Measurements from ENCODE around the gene NAA50.

The NAA50 gene

GRCh38 chr3:113741620-113742019, 4.4 kb downstream of the NAA50 start:
- DNase-seq, result no peak

- DNase-seq, result no peak
These were observed 5.0 kb downstream of the NAA50 start for GRCh38 chr3:113741086-113741485.

- no peak for DNase-seq
These were observed 9.4 kb downstream of the NAA50 start for GRCh38 chr3:113736548-113737089.

- no peak for DNase-seq
These were observed 14.4 kb downstream of the NAA50 start for GRCh38 chr3:113731694-113732093.

- no peak for DNase-seq
These were observed 15.5 kb downstream of the NAA50 start for GRCh38 chr3:113730550-113730949.

- DNase-seq, result no peak
These were observed 17.4 kb downstream of the NAA50 start for GRCh38 chr3:113728661-113729060.

- no peak for DNase-seq
These were observed 24.4 kb downstream of the NAA50 start for GRCh38 chr3:113721636-113722035.

GRCh38 chr3:113719758-113720157, 26.3 kb downstream of the NAA50 start:
- DNase-seq, result no peak

GRCh38 chr3:113719294-113719693, 26.8 kb downstream of the NAA50 start:
- no peak for DNase-seq

- no peak for DNase-seq
These were observed 28.2 kb downstream of the NAA50 start for GRCh38 chr3:113717818-113718217.

- DNase-seq, result no peak
These were observed 28.7 kb downstream of the NAA50 start for GRCh38 chr3:113717308-113717707.

- DNase-seq, result no peak
These were observed 31.3 kb downstream of the NAA50 start for GRCh38 chr3:113714702-113715101.

- DNase-seq, result no peak
These were observed 33.9 kb downstream of the NAA50 start for GRCh38 chr3:113712129-113712528.

GRCh38 chr3:113707835-113708234, 38.2 kb downstream of the NAA50 start:
- no peak for DNase-seq

- no peak for DNase-seq
These were observed 47.1 kb downstream of the NAA50 start for GRCh38 chr3:113698956-113699355.

- no peak for DNase-seq
These were observed 47.8 kb downstream of the NAA50 start for GRCh38 chr3:113698213-113698742.

GRCh38 chr3:113697500-113698090, 48.5 kb downstream of the NAA50 start:
- DNase-seq, result no peak

- DNase-seq, result peak; percentile 98
These were observed 49.2 kb downstream of the NAA50 start for GRCh38 chr3:113696658-113697499.

GRCh38 chr3:113695786-113696645, 50.0 kb downstream of the NAA50 start, which contains the start of gene USF3:
TSS of gene USF3 (minus strand) at chr3:113696642. CDS start at chr3:113674878, 21,764 bp downstream.
- DNase-seq, result peak; percentile 76

GRCh38 chr3:113695431-113695785, 50.6 kb downstream of the NAA50 start:
- no peak for DNase-seq

- DNase-seq, result no peak
These were observed 55.6 kb downstream of the NAA50 start for GRCh38 chr3:113690482-113690881.

- DNase-seq, result no peak
These were observed 59.9 kb downstream of the NAA50 start for GRCh38 chr3:113685956-113686721.

All from activated CD4-positive, CD25-positive, alpha-beta regulatory T cell treated with anti-CD3 and anti-CD28 coated beads, Interleukin-2, amount 50 U/mL, for 72 hours (primary cell).